ENCODE results near the gene BUD13.

BUD13 gene

GRCh38 chr11:116712428-116712827, 60.4 kb downstream of the BUD13 start:
- DNase-seq = no peak

- DNase-seq = no peak
Observed at GRCh38 chr11:116710762-116711161, 62.0 kb downstream of the BUD13 start.

GRCh38 chr11:116710001-116710674, 62.6 kb downstream of the BUD13 start:
- DNase-seq = no peak

- no peak for DNase-seq
Observed at GRCh38 chr11:116707746-116708145, 65.0 kb downstream of the BUD13 start.

GRCh38 chr11:116707161-116707629, 65.6 kb downstream of the BUD13 start:
- no peak for DNase-seq

- no peak for DNase-seq
Observed at GRCh38 chr11:116703421-116703820, 69.4 kb downstream of the BUD13 start.

GRCh38 chr11:116702772-116703385, 69.9 kb downstream of the BUD13 start:
- no peak for DNase-seq

GRCh38 chr11:116701876-116702275, 70.9 kb downstream of the BUD13 start:
- no peak for DNase-seq

GRCh38 chr11:116701297-116701801, 71.4 kb downstream of the BUD13 start:
- no peak for DNase-seq

GRCh38 chr11:116700586-116701220, 72.1 kb downstream of the BUD13 start:
- no peak for DNase-seq
